ENCODE results near the gene ARL14EP. TPM values are rescaled to one million over a fixed set of nuclear protein-coding genes. Genes with fewer than 3 reads are reported as not detected.

ARL14EP gene
- total RNA-seq, 2 donors from 2014 or later = 13.7 to 14.9 TPM

GRCh38 chr11:30316237-30316636 is 6.7 kb upstream of the ARL14EP start:
- no peak for TF ChIP-seq CTCF (IDR thresholded peaks at IDR 0.05)
- Histone ChIP-seq H3K9me3 (no peaks in the 10 kb centered on the region), H3K9ac (ENCODE audit: low read depth in 2 of 2, low read length in 2 of 2) (no peak overlapping the region), H3K27me3 (no peaks in the 10 kb centered on the region), H3K27ac (no peak overlapping the region), H3K4me3 (no peak overlapping the region), H3K36me3 (no peaks in the 10 kb centered on the region), H3K4me1 (no peaks in the 10 kb centered on the region)
- intact Hi-C loops (cut with DNase I) = no loop called here
- no peak for DNase-seq

- no peaks in the 10 kb centered on the region for H3K4me1 ChIP-seq
- no peaks in the 10 kb centered on the region for H3K9me3 ChIP-seq
- TF ChIP-seq CTCF (IDR thresholded peaks at IDR 0.05) = no peak
- H3K4me3 ChIP-seq = no peak overlapping the region
- H3K36me3 ChIP-seq = no peaks in the 10 kb centered on the region
- no peaks in the 10 kb centered on the region for H3K27me3 ChIP-seq
- intact Hi-C loops (cut with DNase I) = no loop called here
- H3K27ac ChIP-seq = no peak overlapping the region
- DNase-seq = no peak
- H3K9ac ChIP-seq (ENCODE audit: low read depth in 2 of 2, low read length in 2 of 2) = no peak overlapping the region
Measured at GRCh38 chr11:30317030-30317429, 5.9 kb upstream of the ARL14EP start.

GRCh38 chr11:30321321-30321720 is 1.6 kb upstream of the ARL14EP start:
- TF ChIP-seq CTCF (IDR thresholded peaks at IDR 0.05) = no peak
- H3K4me1 ChIP-seq = peaks cover 7% of the 10 kb centered on the region
- no peak overlapping the region for H3K4me3 ChIP-seq
- H3K9ac ChIP-seq (ENCODE audit: low read depth in 2 of 2, low read length in 2 of 2) = no peak overlapping the region
- no peak overlapping the region for H3K27ac ChIP-seq
- no peaks in the 10 kb centered on the region for H3K9me3 ChIP-seq
- no peak for DNase-seq
- H3K27me3 ChIP-seq = no peaks in the 10 kb centered on the region
- H3K36me3 ChIP-seq = no peaks in the 10 kb centered on the region
- intact Hi-C loops (cut with DNase I) = no loop called here

- no peak for TF ChIP-seq CTCF (IDR thresholded peaks at IDR 0.05)
- no peak overlapping the region for H3K4me3 ChIP-seq
- peaks cover 7% of the 10 kb centered on the region for H3K4me1 ChIP-seq
- no peak overlapping the region for H3K27ac ChIP-seq
- H3K36me3 ChIP-seq = no peaks in the 10 kb centered on the region
- intact Hi-C loops (cut with DNase I) = no loop called here
- H3K9me3 ChIP-seq = no peaks in the 10 kb centered on the region
- H3K27me3 ChIP-seq = no peaks in the 10 kb centered on the region
- DNase-seq = no peak
- no peak overlapping the region for H3K9ac ChIP-seq (ENCODE audit: low read depth in 2 of 2, low read length in 2 of 2)
Measured at GRCh38 chr11:30322191-30322590, 713 bp upstream of the ARL14EP start.

- no peak overlapping the region for H3K9ac ChIP-seq (ENCODE audit: low read depth in 2 of 2, low read length in 2 of 2)
- H3K4me3 ChIP-seq = no peak overlapping the region
- H3K27ac ChIP-seq = no peak overlapping the region
- peaks cover 7% of the 10 kb centered on the region for H3K4me1 ChIP-seq
- no peaks in the 10 kb centered on the region for H3K27me3 ChIP-seq
- no peaks in the 10 kb centered on the region for H3K9me3 ChIP-seq
- no peak for TF ChIP-seq CTCF (IDR thresholded peaks at IDR 0.05)
- no peaks in the 10 kb centered on the region for H3K36me3 ChIP-seq
- no peak for DNase-seq
- intact Hi-C loops (cut with DNase I) = no loop called here
Measured at GRCh38 chr11:30326114-30326778, 3.3 kb downstream of the ARL14EP start.
